ENCODE measurements around the gene MYPOP.
"Not testable (repeated sequence)": the region's sequence is repeated elsewhere in the genome, so short reads cannot be mapped to it uniquely, and the experiment has no call there.

MYPOP gene

GRCh38 chr19:45872095-45872919 lies 30.1 kb downstream of the MYPOP start:
- DNase-seq (ENCODE audit: insufficient read length, low spot score) (no peak), FAIRE-seq (no peak)
- TF ChIP-seq POLR2A (IDR thresholded peaks at IDR 0.05; ENCODE audit: low read depth, low read length), result no peak

- no peak for TF ChIP-seq POLR2A (IDR thresholded peaks at IDR 0.05; ENCODE audit: low read depth, low read length)
- FAIRE-seq, result no peak
- no peak for DNase-seq (ENCODE audit: insufficient read length, low spot score)
These were observed 31.6 kb downstream of the MYPOP start for GRCh38 chr19:45870798-45871197.

GRCh38 chr19:45867241-45867640 lies 35.2 kb downstream of the MYPOP start:
- not testable (repeated sequence) for FAIRE-seq; DNase-seq (ENCODE audit: insufficient read length, low spot score)

- FAIRE-seq (no peak), DNase-seq (ENCODE audit: insufficient read length, low spot score) (no peak)
These were observed 35.8 kb downstream of the MYPOP start for GRCh38 chr19:45866400-45867176.

DNA sequence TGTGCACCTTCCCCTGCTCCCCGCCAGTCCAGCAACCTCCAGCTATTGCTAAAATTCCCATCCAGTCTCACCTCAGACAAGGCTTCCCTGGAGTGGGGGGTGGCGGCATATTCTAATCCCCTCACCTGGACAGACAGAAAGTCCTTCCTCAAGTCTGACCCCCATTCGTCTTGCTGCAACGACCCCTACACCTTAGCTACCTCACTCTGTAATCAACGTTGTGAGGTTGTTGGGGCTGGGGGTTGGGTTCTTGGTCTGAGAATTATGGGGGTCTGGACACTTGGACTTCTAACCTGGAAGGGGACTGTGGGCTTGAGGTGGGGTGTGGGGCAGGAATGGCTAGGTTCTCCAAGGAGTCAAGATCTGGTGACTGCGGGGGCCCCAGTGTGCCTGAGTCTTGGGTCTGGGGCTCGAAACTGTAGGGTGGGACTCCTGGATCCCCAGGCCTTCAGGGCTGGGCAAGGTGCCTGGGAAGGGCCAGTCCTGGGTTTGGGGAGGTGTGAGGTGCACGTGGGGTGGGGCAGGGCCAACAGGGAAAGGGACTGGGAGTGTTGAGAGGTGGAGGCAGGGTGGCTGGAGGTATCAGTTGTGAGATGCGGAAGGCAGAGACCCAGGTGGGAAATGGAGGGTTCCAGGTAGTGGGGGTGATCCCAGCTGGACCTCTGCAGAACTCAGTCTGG lies 37.0 kb downstream of the MYPOP start:
- TF ChIP-seq POLR2A (IDR thresholded peaks at IDR 0.05; ENCODE audit: low read depth, low read length), result no peak
- FAIRE-seq, result no peak
- DNase-seq (ENCODE audit: insufficient read length, low spot score), result no peak

More at GRCh38 chr19:45866400-45867176, 35.8 kb downstream of the MYPOP start:
- no peak for TF ChIP-seq POLR2A (IDR thresholded peaks at IDR 0.05; ENCODE audit: low read depth, low read length)

GRCh38 chr19:45864629-45865082 lies 37.8 kb downstream of the MYPOP start:
- FAIRE-seq (no peak), DNase-seq (ENCODE audit: insufficient read length, low spot score) (no peak)
- TF ChIP-seq POLR2A (IDR thresholded peaks at IDR 0.05; ENCODE audit: low read depth, low read length), result no peak

GRCh38 chr19:45863840-45864628 lies 38.4 kb downstream of the MYPOP start, which contains the start of gene FOXA3:
Gene FOXA3 (plus strand): TSS chr19:45864326. CDS start chr19:45864457, 131 bp downstream.
- FAIRE-seq (no peak), DNase-seq (ENCODE audit: insufficient read length, low spot score) (peak; percentile 53)
- TF ChIP-seq POLR2A (IDR thresholded peaks at IDR 0.05; ENCODE audit: low read depth, low read length), result no peak

DNA sequence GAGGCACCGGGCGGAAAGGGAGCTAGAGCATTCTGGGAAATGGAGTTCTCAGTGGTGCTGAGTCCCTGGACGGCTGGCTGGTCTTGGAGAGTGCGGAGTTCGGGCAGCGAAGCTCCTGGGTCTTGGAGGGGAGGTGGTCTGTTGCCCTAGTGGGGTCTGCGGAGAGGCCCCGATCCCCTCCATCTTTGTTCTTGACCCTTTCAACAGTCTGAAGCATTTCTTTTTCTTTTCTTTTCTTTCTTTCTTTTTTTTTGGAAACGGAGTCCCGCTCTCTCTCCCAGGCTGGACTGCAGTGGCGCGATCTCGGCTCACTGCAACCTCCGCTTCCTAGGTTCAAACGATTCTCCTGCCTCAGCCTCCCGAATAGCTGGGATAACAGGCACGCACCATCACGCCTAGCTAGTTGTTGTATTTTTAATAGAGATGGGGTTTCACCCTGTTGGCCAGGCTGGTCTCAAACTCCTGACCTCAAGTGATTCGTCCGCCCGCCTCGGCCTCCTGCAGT lies 39.0 kb downstream of the MYPOP start:
- DNase-seq (ENCODE audit: insufficient read length, low spot score) (no peak), FAIRE-seq (peak; percentile 84)
- TF ChIP-seq POLR2A (IDR thresholded peaks at IDR 0.05; ENCODE audit: low read depth, low read length), result no peak

GRCh38 chr19:45862564-45863334 lies 39.7 kb downstream of the MYPOP start, which contains the start of gene SYMPK:
Gene SYMPK (minus strand): TSS chr19:45863147. CDS start chr19:45854495, 8,652 bp downstream.
- peak; percentile 96 for DNase-seq (ENCODE audit: insufficient read length, low spot score)
- peak; percentile 65 for FAIRE-seq
- TF ChIP-seq POLR2A (IDR thresholded peaks at IDR 0.05; ENCODE audit: low read depth, low read length), result peak; percentile 41

- TF ChIP-seq POLR2A (IDR thresholded peaks at IDR 0.05; ENCODE audit: low read depth, low read length), result no peak
- FAIRE-seq (no peak), DNase-seq (ENCODE audit: insufficient read length, low spot score) (no peak)
These were observed 40.2 kb downstream of the MYPOP start for GRCh38 chr19:45862271-45862563.

- FAIRE-seq (no peak), DNase-seq (ENCODE audit: insufficient read length, low spot score) (no peak)
- no peak for TF ChIP-seq POLR2A (IDR thresholded peaks at IDR 0.05; ENCODE audit: low read depth, low read length)
These were observed 41.8 kb downstream of the MYPOP start for GRCh38 chr19:45860359-45861259.

Data from H54 (cell line).